GM12891 (cell line): ENCODE results near the gene PCDHB2.

Source experiments
- POLR2A ChIP-seq: IDR thresholded peaks from 2 replicates; pipeline ENCODE4 v1.6.1; 2011; ENCODE audit warnings: low read depth, low read length, control low read depth
- POLR2AphosphoS5 ChIP-seq: IDR thresholded peaks from 2 replicates; pipeline ENCODE4 v1.6.1; 2011; ENCODE audit warnings: low read depth, low read length, control low read depth
- TAF1 ChIP-seq: IDR thresholded peaks from 2 replicates; pipeline ENCODE4 v1.6.1; 2011; ENCODE audit warnings: low read depth, low read length, control low read depth

- TF ChIP-seq POLR2A (no peak), POLR2AphosphoS5 (no peak), TAF1 (no peak)
Observed at GRCh38 chr5:141121563-141121962, 27.1 kb downstream of the PCDHB2 start, which contains the start of gene PCDHB4.
